Posterior vena cava (tissue), 2 donors: Measurements from ENCODE around the gene PANK3. TPM values are rescaled to one million over a fixed set of nuclear protein-coding genes. Genes with fewer than 3 reads are reported as not detected.
"Not testable (repeated sequence)": the region's sequence is repeated elsewhere in the genome, so short reads cannot be mapped to it uniquely, and the experiment has no call there.

Source experiments
- DNase-seq: peaks from one replicate; pipeline ENCODE4 v3.0.0-alpha.2; 2020; ENCODE audit warnings: low spot score
- intact Hi-C, 2 donors: fragments of 100-400 bp; cut with DNase I; formaldehyde crosslinking; loops; one replicate each; pipeline versions ENCODE4 v1.14.1 to v1.14.2; 2022 to 2023
- total RNA-seq, 2 donors: library from RNA; stranded (reverse); fragmentation: NEBNext Ultra II Directional; extraction: Animal tissue kit (Norgen Biotek cat#: 25700); gene quantifications; one replicate each; pipeline ENCODE4 v1.2.1, GENCODE V29; 2021
- donor health status: DM: yes; HTN: yes; CAD: no.
- donor health status: DM: yes; HTN: yes; CAD: no.

PANK3 gene
- total RNA-seq, 2 donors from 2014 or later = 41.6 to 51.6 TPM

DNA sequence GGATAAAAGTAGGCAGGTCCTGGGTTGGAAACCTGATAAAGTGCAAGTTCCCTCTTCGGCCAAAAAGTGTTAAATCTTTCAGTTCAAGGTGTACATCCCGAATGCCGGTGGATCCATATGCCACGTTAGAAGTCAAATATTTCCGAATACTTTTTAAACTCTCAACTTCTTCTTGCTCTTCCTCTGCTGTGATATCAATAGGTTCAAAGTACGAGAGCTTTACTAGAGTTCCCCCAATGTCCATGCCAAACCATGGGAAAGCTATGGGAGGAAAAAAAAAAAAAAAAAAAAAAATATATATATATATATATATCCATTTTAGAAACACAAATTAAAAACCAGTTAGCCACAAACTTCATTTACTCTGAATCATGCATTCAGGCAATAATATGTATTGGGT, 10.4 kb downstream of the PANK3 start:
- no peak for DNase-seq
- intact Hi-C loops = no loop called here

- no peak for DNase-seq
- intact Hi-C loops = no loop called here
Measured at GRCh38 chr5:168563959-168564358, 15.2 kb downstream of the PANK3 start.

DNA sequence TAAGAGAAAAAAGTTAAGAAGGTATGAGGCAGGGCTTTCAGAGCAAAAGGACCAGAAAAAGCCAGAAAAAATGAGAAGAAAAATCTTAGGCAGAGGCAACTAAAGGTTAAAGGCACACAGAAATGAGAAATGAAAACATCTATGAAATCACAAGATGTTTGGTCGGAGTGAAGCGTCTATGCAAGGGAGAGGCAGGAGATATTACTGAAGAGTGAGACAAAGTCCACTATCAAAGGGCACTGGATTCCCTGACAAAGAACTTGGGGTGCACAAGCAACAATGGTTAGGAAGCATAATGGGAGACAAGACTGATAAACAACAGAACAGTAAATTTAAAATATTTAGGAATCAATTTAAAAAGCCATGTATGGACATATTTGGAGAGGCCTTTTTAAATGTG, 16.9 kb downstream of the PANK3 start:
- no peak for DNase-seq
- intact Hi-C loops = no loop called here

- DNase-seq = no peak
- intact Hi-C loops = no loop called here
Measured at GRCh38 chr5:168557389-168557788, 21.8 kb downstream of the PANK3 start.

DNA sequence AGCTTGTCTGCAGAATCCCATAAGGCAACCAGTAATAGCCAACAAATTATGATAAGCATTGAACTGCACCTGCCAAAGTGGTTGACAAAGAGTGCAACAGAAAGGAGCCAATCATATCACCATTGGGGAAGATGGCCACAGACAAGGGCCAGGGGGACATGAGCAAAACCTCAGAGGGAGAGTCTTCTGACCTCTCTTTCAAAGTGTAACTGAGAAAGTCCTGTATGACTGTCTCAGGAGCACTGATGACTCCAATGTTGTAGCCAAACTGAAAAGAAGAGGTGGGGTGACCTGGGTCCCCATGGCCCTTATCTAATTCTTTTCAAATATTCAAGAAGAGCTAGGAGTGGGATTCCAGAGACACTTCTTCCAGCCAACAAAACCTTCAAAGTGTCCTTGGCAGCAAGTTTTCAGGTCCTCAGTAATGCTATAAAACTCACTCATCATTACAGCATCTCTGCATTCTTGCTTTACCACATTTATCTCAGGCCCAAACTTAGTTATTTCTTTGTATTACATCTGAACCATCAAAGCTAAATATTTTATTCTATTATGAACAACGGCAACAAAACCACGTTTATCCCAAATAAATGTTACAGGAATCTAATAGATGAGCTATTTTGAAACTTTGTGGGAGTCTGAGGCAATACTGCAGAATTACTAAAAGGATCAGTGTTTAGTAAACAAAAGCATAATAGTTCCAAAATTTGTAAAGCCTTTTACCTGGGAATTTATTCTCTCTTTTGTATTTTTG, 25.6 kb downstream of the PANK3 start:
- no peak for DNase-seq
- intact Hi-C loops = no loop called here

DNA sequence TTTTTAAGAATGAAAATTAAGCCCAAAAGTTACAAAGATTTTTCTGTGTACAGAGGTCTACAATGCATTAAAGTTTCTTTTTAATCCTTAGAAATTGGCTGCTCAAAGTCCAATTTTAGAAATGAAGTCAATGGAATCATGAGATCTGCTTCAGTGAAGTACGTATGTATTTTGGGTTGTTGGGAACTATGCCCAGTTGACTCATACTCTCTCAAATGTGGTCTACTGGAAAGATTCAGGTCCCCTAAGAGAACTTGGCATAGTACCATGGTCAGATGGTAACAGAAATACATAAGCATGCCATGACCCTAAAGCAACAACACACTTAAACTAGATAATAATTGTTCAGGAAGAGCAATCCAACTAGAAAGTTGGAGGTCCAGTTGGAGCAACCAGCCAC, 27.0 kb downstream of the PANK3 start:
- intact Hi-C loops = no loop called here
- DNase-seq = no peak

DNA sequence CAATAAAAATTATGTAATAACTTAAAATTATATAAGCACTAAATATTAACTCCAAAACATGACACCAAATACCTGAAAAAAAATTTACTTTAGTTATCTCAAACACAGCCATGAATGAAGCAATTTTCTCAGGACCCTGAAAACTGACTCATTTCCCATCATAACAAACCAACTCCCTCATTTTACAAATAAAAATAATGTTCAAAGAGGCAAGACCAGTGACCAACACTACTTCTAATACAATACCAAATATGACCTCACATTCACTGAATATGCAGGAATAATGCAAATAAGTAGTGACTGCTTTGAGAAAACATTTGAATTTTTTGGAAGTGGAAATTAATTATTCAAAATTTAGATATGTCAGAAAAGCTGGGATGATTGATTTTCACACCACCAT, 28.5 kb downstream of the PANK3 start:
- no peak for DNase-seq
- intact Hi-C loops = no loop called here

DNA sequence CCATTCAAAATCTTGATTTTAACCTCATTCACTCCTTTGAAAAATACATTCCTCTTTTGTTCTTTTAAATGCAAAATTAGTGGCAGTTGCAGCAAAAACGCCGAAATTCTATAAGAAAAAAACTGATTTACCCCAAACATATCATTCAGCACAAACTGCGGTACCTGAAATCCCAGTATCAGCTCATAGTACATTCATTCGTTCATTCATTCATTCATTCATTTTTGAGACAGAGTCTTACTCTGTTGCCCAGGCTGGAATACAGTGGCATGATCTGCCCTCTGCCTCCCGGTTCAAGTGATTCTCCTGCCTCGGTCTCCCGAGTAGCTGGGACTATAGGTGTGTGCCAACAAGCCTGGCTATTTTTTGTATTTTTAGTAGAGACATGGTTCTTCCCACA, 29.6 kb downstream of the PANK3 start:
- no peak for DNase-seq
- intact Hi-C loops = no loop called here

DNA sequence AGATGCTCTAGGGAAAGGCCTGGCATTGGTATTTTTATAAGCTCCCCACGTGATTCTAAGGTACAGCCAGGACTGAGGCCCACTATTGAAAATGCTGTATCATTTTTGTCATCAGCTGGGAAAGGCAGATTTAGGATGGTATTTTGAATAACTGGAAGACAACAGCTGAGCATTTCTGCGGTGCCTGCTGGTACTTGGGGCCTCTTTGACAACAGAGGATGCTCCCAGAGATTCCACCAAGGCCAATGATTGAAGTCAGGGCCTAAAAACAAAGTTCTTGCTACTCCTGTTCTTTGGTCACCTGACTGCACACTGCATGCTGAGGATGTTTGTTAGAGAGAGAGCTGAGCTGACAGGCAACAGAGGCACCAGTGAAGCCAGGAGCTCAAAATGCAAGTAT, 42.0 kb downstream of the PANK3 start:
- no peak for DNase-seq
- intact Hi-C loops = loop anchor here in 1 of 2 donors (5.0 kb wide), 1 partner anchor 720 kb away; no protein-coding TSS in a partner anchor

DNA sequence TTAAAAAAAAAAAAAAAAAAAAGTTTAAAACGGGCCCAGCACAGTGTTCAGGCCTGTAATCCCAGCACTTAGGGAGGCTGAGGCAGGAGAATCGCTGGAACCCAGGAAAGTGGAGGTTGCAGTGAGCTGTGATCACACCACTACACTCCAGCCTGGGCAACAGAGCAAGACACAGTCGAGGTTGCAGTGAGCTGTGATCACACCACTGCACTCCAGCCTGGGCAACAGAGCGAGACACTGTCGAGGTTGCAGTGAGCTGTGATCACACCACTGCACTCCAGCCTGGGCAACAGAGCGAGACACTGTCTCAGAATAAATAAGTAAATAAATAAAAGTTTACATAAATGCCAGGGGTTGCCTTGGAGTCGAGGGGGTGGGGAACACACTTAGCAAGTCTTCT, 44.8 kb downstream of the PANK3 start:
- intact Hi-C loops, DNase-seq: not testable (repeated sequence)

- intact Hi-C loops = no loop called here
- no peak for DNase-seq
Measured at GRCh38 chr5:168531987-168532864, 46.9 kb downstream of the PANK3 start.

DNA sequence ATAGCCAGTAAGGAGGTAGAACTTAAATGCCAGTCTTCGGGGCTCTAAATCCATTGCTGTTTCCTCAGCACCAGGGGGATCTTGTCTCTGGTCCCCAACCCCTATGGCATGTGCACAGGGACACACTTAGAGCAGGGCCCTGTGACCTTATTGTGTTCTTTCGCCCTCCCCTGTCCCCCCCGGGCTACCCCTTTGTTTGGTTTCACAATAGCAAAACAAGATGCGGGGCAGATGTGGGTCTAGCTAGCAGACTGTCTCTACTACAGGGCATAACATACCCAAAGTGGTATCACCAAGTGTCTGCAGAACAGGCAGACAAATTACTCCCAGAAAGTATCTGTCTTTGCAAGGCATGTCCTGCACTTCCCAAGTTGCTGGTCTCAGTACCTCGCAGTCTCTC, 48.0 kb downstream of the PANK3 start:
- no peak for DNase-seq
- intact Hi-C loops = no loop called here

DNA sequence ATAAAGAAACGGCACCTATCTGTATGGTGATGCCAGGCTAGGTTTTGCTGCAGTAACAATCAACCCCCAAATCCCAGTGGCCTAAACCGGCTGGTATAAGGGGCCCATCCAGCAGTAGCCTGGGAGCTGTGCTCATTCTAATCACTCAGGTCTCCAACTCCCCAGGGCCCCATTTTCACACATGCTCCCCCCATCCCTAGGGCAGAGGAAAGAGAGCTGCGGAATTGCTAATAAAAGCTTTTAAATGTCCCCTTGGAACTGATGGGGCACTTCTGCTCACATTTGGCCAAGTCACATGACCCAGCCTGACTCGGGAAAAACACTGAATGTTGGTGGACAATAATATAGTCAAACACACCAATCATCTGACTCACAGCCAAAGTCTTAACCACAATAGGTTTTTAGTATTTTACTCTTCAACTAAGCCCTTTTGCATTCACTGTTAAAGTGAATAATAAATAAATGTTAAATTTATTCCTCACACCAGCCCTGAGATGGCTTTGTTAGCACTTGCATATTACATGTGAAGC, 48.5 kb downstream of the PANK3 start:
- DNase-seq = no peak
- intact Hi-C loops = no loop called here

- intact Hi-C loops = no loop called here
- DNase-seq = no peak
Measured at GRCh38 chr5:168529374-168530234, 49.6 kb downstream of the PANK3 start.

DNA sequence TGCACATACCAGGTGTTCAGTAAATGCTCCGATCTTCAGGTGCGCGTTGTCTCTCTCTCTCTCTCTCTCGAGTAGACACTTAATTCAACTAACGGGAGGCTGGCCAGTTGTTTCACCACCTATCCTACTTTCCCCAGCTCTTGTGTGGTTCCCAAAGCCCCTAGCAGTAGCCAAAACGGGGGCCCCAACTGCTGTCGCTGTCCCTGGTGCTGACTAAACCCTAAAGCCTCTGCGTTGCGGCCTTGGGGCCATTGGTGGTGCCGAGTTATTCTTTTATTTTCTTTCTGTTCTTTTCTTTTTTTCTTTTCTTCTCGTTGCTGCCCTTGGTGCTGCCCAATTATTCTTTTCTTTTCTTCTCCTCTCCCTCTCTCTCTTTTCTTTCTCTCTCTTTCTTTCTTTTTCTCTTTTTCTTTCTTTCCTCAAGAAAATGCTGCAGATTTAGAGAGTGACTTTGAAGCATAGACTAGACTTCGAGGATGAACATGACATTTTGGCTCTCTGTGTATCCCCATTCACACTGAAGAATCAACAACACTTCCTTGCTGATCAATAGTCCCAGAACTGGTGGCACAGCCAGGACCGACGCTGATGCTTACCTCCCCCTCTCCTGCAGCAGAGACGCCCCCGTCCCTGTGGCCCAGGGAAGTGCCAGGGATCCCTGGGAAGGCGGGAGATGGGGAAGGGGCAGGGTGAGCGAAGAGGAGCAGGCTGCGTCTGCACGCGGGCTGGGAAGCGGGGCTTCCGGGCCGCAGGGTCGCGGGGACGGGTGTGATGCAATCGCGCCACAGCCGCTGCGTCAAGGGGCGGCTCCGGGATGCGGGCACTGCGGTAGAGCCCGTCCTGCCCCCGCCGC, 50.4 kb downstream of the PANK3 start, which contains the start of gene FBLL1:
FBLL1 (plus strand) TSS at position 785 of the 853 bp plus-strand sequence. CDS start 200 bp downstream, outside the sequence.
- DNase-seq = no peak
- intact Hi-C loops = no loop called here

DNA sequence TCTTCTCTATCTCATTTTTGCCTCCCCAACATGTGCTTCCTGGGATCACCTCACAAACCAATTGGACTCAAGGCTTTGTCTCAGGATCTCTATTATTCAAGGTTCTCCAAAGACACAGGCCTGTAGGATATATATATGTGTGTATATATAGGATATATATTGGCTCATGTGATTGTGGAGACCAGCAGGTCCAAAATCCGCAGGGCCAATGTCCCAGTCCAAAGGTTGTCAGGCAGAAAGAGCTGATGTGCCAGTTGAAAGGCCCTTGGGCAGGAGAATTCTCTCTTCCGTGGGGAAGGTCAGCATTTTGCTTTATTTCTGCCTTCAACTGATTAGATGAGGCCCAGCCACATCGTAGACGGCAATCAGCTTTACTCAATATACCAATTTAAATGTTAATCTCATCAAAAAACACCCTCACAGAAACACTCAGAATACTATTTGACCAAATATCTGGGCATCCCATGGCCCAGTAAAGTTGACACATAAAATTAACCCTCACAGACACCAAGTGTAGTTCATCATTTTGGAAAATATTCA, 51.3 kb downstream of the PANK3 start:
- intact Hi-C loops = no loop called here
- no peak for DNase-seq

- no peak for DNase-seq
- intact Hi-C loops = no loop called here
Measured at GRCh38 chr5:168525856-168526255, 53.3 kb downstream of the PANK3 start.

DNA sequence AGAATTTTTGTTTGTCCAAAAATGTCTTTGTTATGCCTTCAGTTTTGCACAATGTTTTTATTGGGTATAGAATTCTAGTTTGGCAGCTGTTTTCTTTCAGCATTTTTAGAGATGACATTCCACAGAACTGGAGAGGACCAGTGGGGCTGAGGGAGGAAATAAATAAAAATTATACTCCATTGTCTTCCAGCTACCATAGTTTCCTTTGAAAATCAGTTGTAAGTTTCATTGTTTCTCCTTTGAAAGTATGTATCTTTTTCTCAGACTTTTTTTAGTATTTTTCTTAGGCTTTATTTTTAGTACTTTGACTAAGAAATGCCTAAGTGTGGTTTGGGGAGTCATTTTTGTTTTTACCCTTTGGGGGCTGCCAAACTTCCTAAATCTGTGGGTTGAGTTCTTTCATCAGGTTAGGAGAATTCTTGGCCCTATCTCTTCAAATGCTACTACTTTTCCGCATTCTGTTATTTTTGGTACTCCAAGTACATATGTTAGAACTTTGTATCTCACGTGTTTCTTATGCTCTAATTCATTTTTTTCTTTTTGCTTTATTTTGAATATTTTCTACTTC, 65.2 kb downstream of the PANK3 start:
- DNase-seq = no peak
- intact Hi-C loops = no loop called here
